Heart left ventricle (tissue), 13 donors: Measurements from ENCODE around the gene CCDC74B.
"Not testable (repeated sequence)": the region's sequence is repeated elsewhere in the genome, so short reads cannot be mapped to it uniquely, and the experiment has no call there.

Experiments
- POLR2A ChIP-seq, 2 donors: fragments of 450-650 bp; IDR thresholded peaks; one replicate each; pipeline ENCODE4 v1.6.1; 2017; ENCODE audit warnings: antibody characterized with exemption in 2 of 2, mild to moderate bottlenecking in 2 of 2, moderate library complexity in 2 of 2
- TF ChIP-seq, protein P1 (sequence below), 12 donors: fragments of 200-600 bp; sonication (generic) in 4 of 12; IDR thresholded peaks; one replicate each; pipeline versions ENCODE4 v1.5.0 to v1.8.0; 2018 to 2022; ENCODE audit warnings: antibody characterized with exemption in 12 of 12, mild to moderate bottlenecking in 5 of 12
- donor health status: ischemic (EF 13 %, LVEDD 7.1; RV severe dilation, severe dysfunction).
- donor health status: DM: no; HTN: yes; CAD: no.
- donor health status: DM: no; HTN: no; CAD: no.
- donor health status: ischemic (EF 25% LVEDD 6.9; RV normal size, moderate dysfunction).
- donor health status: ischemic (EF 25% LVEDD 5.7; RV mildly dilated, moderate dysfunction).
- donor health status: ischemic (EF 35%, LVEDD 5.7; RV mildly dilated, moderate dysfunction).
- donor health status: nonischemic (EF 11% LVEDD 7.7; RV severe dilation, severe dysfunction).
- donor health status: DM: yes; HTN: yes; CAD: no.
- donor health status: PGD.
- donor health status: ischemic (EF 29% LVEDD 5.4; RV normal size, mild dysfunction).
- donor health status: nonischemic (EF 23%, LVEDD 6.1; RV moderate dilation, normal function).

DNA sequence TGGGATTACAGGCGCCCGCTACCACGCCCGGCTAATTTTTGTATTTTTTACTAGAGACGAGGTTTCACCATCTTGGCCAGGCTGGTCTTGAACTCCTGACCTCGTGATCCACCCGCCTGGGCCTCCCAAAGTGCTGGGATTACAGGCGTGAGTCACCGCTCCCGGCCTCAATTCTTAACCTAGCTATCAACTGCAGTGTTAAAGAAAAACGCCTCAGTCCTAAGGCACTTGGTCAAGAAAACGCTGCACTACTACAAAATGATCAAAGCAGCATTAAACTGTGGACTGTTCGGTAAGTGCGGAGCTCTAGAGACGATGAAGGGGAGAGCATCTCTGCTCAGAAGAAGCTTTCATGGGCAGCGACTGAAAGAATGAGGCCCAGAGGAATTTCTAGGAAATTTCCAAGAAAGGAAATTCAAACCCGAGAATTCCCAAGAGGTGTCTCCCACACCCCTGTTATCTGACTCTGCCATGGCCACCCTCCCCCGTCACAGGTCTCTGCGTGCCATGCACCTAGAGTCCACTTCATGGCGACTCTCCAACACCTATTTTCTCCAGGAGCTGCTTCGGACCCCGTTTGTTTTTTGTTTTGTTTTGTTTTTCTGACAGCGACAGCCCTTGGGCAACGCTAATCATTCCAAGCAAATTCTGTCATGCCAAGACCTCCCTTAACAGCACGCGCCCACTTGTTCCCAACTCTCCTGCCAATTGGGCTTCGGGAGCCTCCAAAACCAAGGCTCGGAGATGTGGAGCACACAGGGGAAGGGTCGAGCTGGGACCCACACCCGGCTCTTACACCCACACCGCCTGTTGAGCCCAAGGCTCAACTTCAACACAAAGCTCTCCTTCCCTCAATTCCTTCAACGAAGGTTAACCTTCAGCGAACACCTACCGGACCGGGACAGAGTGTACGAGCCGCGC lies 35.8 kb upstream of the CCDC74B start:
- TF ChIP-seq, protein P1, sequence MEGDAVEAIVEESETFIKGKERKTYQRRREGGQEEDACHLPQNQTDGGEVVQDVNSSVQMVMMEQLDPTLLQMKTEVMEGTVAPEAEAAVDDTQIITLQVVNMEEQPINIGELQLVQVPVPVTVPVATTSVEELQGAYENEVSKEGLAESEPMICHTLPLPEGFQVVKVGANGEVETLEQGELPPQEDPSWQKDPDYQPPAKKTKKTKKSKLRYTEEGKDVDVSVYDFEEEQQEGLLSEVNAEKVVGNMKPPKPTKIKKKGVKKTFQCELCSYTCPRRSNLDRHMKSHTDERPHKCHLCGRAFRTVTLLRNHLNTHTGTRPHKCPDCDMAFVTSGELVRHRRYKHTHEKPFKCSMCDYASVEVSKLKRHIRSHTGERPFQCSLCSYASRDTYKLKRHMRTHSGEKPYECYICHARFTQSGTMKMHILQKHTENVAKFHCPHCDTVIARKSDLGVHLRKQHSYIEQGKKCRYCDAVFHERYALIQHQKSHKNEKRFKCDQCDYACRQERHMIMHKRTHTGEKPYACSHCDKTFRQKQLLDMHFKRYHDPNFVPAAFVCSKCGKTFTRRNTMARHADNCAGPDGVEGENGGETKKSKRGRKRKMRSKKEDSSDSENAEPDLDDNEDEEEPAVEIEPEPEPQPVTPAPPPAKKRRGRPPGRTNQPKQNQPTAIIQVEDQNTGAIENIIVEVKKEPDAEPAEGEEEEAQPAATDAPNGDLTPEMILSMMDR (IDR thresholded peaks at IDR 0.05): not testable (repeated sequence)
- TF ChIP-seq POLR2A (IDR thresholded peaks at IDR 0.05): not testable (repeated sequence)
